Fibroblast of the aortic adventitia (primary cell): ENCODE measurements around the gene MAP3K3. TPM values are rescaled to one million over a fixed set of nuclear protein-coding genes. Genes with fewer than 3 reads are reported as not detected.

Source experiments
- DNase-seq: peaks from one replicate; pipeline ENCODE4 v3.0.0-alpha.2; 2010; ENCODE audit warnings: low read depth
- H3K4me3 ChIP-seq: 2 replicates; pipeline ENCODE4 v1.5.1; 2011; ENCODE audit warnings: low read depth, mild to moderate bottlenecking, control low read depth, low read length, moderate library complexity
- total RNA-seq: library from RNA; depleted of rRNA; stranded (reverse); fragments of >200 nt; gene quantifications from 2 replicates; pipeline ENCODE4 v1.2.3, GENCODE V29; 2012; ENCODE audit warnings: low replicate concordance
- TF ChIP-seq, protein P1 (sequence below): IDR thresholded peaks from 2 replicates; pipeline ENCODE4 v1.5.1; 2011; ENCODE audit warnings: mild to moderate bottlenecking, low read length, control low read depth, inconsistent platforms; ENCODE audit not compliant: insufficient read depth

MAP3K3 gene
- total RNA-seq, 1 donor: 37.4 TPM

DNA sequence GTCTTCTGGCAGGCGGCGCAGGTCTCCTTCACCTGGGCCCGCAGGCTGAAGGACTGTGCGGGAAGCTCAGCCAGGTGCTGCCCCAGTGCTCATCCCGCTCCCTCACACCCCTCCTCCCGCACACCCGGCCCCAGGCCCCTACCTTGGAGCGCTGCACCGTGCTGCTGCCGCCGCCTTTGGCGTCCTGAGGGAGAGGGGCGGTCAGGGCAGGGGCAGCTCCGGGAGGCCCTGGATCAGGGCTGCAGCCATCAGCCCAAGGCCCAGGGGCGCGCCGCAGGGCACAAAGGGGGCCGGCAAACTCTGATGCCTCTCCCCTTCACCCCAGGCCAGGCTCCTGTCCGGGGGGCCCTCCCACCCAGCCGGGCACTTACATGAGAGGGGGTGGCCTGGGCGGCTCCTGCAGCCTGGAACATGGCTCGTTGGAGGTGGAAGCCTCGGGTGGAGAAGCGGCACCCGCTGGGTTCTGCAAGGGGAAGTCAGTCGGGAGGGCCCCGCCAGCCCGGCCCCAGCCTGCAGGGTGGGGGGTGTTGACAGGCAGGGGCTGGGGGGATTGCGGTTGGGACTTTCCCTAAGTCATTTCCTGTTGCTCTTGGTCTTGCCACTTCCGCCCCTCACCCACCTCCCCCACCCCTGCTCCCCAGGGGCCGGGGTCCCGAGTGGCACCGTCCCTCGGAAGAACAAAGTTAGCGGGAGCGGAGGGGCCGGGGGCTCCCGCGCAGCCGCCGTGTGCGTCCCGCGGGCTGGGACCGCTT lies 76.8 kb downstream of the MAP3K3 start:
- H3K4me3 ChIP-seq: peak overlapping the region; percentile 64
- DNase-seq: no peak
- TF ChIP-seq, protein P1, sequence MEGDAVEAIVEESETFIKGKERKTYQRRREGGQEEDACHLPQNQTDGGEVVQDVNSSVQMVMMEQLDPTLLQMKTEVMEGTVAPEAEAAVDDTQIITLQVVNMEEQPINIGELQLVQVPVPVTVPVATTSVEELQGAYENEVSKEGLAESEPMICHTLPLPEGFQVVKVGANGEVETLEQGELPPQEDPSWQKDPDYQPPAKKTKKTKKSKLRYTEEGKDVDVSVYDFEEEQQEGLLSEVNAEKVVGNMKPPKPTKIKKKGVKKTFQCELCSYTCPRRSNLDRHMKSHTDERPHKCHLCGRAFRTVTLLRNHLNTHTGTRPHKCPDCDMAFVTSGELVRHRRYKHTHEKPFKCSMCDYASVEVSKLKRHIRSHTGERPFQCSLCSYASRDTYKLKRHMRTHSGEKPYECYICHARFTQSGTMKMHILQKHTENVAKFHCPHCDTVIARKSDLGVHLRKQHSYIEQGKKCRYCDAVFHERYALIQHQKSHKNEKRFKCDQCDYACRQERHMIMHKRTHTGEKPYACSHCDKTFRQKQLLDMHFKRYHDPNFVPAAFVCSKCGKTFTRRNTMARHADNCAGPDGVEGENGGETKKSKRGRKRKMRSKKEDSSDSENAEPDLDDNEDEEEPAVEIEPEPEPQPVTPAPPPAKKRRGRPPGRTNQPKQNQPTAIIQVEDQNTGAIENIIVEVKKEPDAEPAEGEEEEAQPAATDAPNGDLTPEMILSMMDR: no peak

DNA sequence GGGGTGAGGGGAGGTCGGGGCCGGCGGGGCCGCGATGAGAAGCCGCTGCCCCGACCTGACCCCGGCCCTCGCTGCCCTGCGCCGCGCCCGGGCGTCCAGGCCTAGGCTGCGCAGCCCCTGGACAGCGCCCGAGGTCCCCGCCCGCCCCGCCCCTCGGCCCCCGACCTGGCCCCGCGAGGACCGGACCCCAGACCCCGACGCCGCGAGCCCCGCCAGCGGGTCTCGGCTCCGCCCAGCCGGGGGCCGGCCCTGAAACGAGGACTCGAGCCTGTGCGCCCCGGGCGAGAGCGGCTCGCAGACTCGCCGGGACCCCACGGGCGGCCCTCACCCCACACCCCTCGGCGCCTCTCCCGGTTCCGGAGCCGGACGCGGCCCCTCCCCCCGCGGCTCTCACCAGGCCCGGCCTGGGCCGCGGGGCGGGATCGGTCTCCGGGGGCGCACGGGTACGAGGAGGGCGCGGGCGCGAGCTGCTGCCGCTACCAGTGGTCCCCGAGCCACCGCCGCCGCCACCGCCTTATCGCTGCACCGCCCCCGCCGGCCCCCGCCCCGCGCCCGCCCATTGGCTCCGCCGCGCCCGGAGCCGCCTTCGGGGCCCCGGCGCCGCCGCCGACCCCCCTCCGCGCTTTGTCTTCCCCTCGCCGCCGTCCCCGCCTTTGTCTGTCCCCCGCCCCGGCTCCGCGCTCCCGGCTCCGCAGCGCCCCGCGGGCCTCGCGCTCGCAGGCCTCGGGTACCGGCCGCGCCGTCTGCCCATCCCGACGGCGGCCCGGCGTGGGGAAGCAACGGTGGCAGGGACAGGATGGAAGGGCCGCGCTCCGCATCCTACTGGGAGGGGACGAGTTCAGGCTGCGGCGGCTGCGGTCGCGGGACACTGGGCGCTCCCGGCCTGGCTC lies 77.7 kb downstream of the MAP3K3 start, which contains the start of gene LIMD2:
Gene LIMD2, minus strand, starts transcription at position 488 of the 890 bp plus-strand sequence. CDS start 827 bp downstream, outside the sequence.
- DNase-seq: no peak
- TF ChIP-seq, protein P1: no peak
- peak within 1 kb of the TSS; percentile 64 for H3K4me3 ChIP-seq

DNA sequence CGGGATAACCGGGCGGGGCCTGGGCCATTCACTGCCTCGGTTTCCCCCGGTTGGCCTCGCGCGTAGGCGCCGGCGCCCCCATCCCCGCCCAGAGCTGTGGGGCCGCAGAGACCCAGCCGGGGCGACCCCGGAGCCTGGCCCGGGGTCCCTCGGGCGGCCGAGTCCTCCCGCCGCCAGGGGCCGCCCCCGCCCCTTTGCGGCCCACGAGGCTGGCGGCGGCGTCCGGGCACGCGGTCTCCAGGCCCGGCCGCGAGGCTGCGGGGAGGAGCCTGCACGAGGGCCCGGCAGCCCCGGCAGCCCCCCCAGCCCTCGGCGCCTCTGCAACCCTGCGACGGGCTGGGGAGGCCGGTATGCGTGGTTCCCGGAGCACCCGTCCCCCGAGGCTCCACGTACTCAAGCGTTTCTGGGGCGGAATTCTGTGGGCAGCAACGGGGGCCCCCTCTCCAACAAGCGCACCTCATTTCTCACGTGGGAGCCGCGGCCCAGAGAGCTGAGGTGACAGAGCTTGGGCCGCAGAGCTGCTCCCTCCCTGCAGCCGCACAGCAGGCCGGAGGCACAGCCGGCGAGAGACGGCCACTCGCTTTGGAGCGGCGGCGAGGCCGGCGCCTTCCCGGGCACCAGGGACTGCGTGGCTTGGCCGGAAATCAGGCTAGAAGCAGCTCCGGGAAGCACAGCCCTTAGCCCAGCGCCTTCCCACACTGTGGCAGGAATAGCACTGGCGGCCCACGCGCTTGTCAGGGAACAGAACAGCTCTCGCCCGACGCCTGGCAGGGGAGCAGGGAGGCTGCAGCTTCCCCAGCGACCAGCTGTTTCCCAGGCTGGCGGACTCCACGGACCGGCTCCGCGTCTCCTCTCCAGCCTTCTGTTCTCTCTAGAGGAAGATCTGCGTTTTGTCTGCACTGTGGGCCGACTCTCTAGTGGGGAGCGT lies 78.6 kb downstream of the MAP3K3 start:
- TF ChIP-seq, protein P1: no peak
- no peak for DNase-seq
- H3K4me3 ChIP-seq: peak overlapping the region; percentile 64

DNA sequence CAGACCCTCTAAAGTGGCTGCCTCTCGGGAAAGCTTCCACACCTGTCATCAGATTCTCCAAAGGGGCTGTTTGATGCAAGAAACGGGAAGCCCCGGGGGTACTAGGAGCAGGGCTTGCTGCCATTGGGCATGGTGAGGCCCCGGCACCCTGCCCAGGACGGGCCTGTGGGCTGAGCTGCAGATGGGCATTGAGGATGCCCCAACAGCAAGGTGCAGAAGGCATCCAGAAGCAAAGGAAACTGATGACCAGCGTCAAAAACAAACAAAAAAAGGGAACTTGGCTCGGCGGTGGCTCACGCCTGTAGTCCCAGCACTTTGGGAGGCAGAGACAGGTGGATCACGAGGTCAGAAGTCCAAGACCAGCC lies 79.2 kb downstream of the MAP3K3 start:
- H3K4me3 ChIP-seq: no peak overlapping the region
- TF ChIP-seq, protein P1: no peak
- DNase-seq: no peak

DNA sequence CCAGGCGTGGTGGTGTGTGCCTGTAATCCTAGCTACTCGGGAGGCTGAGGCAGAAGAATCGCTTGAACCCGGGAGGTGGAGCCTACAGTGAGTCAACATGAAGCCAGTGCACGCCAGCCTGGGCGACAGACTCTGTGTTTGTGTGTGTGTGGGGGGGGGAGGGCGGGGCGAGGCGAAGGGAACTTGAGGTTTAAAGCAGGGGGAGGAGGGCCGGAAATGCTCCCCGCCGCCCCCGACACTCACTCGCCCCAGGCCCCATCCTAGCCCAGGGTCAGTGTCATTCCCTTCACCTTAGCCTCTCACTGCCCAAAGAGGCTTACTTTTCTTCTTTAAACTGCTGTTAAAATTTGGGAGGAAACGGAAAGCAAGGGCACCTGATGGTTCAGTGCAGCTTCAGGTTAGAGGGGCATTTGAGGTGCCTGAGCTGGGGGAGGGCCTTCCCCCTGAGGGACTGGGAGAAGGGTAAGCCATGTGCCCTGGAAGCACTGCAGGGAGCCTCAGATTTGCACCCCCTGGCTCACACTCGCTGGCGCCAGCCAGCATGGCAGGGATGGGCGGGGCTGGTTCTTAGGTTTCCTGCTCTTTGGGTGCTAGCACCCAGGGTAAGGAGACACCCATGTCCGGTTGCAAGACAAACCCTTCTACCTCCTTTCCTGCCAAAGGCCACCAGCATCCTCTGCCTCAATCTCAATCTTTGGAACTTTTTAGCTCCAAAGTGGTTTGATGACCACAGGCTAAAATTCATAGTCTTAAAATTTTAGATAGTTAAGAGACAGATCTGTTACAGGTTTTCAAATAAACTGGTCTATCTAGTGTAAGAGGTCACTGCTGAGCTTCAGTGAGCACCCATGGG lies 79.9 kb downstream of the MAP3K3 start:
- TF ChIP-seq, protein P1: no peak
- DNase-seq: no peak
- no peak overlapping the region for H3K4me3 ChIP-seq

DNA sequence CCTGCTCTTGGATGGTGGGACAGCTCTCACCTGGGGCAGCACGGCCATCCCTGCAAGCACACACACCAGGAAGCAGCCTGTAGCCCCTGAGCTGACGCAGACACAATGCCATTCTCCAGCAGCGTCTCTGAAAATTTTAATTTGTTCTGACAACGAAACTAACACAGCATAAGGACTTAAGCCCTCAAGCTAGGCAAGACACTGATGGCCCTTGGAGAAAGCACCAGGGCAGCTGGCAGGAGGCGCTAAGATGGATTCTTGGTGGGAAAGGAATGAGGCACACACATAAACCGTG lies 80.5 kb downstream of the MAP3K3 start:
- TF ChIP-seq, protein P1: no peak
- no peak overlapping the region for H3K4me3 ChIP-seq
- no peak for DNase-seq
